GM12892 (cell line): ENCODE results near the gene TGOLN2.

Source experiments
- DNase-seq: peaks from one replicate; pipeline ENCODE4 v3.0.0; 2011; ENCODE audit not compliant: insufficient read length
- FAIRE-seq: peaks from 2 replicates; lab custom pipeline; 2011; peaks lifted over from hg19 to GRCh38; lab: Jason Lieb, UNC
- POLR2A ChIP-seq: IDR thresholded peaks from 2 replicates; pipeline ENCODE4 v1.6.1; 2011; ENCODE audit warnings: low read depth, low read length, control low read depth
- POLR2AphosphoS5 ChIP-seq: IDR thresholded peaks from 2 replicates; pipeline ENCODE4 v1.6.1; 2011; ENCODE audit warnings: low read depth, low read length, control low read depth
- TAF1 ChIP-seq: IDR thresholded peaks from 2 replicates; pipeline ENCODE4 v1.6.1; 2011; ENCODE audit warnings: low read depth, mild to moderate bottlenecking, control low read depth, low read length, borderline replicate concordance

The TGOLN2 gene

DNA sequence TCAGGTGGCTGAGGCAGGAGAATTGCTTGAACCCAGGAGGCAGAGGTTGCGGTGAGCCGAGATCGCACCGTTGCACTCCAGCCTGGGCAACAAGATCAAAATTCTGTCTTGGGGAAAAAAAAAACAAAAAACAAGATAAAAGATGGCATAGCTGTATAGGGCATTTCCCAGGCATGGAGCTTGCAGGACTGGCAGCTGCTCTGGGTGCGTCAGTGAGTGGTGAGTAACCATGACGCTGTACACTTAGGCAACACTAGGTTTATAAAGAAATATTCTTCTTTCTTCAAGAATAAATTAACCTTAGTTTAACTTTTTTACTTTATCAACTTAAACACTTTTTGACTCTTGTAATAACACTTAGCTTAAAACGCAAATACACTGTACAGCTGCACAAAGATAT, 15.4 kb downstream of the TGOLN2 start:
- DNase-seq (no peak), FAIRE-seq (no peak)
- TF ChIP-seq POLR2A (no peak), TAF1 (no peak), POLR2AphosphoS5 (no peak)

- FAIRE-seq (no peak), DNase-seq (no peak)
- TF ChIP-seq POLR2A (no peak), TAF1 (no peak), POLR2AphosphoS5 (no peak)
Measured at GRCh38 chr2:85310330-85310729, 17.5 kb downstream of the TGOLN2 start.

GRCh38 chr2:85309699-85310321, 18.0 kb downstream of the TGOLN2 start:
- no peak for TF ChIP-seq POLR2AphosphoS5
- no peak for TF ChIP-seq POLR2A
- TF ChIP-seq TAF1, result no peak
- DNase-seq, result no peak
- FAIRE-seq, result no peak

DNA sequence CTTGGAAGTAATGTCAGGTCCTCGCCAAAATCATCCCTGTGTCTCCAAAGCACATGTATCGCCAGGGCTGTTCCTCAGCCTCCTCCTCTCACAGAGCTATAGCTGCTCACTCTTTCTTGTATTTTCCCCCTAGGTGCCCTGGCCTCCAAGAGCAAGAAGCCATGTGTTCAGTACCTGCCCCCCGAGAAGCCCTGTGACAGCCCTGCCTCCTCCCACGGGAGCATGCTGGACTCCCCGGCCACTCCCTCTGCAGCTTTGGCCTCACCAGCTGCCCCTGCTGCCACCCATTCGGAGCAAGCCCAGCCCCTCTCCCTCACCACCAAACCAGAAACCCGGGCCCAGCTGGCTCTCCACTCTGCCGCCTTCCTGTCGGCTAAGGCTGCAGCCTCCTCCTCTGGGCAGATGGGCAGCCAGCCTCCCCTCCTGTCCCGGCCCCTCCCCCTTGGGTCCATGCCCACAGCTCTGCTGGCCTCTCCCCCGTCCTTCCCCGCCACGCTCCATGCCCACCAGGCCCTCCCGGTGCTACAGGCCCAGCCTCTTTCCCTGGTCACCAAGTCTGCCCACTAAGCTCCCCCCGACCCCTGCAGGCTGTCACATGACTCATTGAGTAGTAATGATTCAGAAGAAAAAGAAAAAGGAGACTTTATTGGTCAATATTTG, 18.8 kb downstream of the TGOLN2 start:
- no peak for DNase-seq
- no peak for FAIRE-seq
- TF ChIP-seq POLR2A, result no peak
- no peak for TF ChIP-seq POLR2AphosphoS5
- no peak for TF ChIP-seq TAF1

GRCh38 chr2:85308201-85308600, 19.6 kb downstream of the TGOLN2 start:
- TF ChIP-seq POLR2AphosphoS5 (no peak), POLR2A (no peak), TAF1 (no peak)
- DNase-seq, result no peak
- no peak for FAIRE-seq

DNA sequence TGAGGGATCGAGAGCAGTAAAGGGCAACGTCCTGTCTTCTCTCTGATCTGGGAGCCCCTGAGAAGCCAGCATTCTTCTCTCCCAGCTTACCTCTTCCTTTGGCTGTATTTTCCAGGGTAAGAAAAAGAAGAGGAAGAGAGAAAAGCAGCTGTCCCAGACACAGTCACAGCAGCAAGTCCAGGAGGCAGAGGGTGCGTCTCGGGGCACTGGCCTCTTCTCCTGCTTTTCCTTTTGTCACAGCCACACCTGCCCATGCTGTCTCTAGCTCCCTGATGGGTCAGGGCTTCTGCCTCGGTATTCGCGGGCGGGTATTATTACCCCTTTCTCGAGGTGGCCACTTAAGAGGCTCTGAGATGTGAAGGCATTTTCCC, 20.3 kb downstream of the TGOLN2 start:
- TF ChIP-seq POLR2A, result no peak
- no peak for DNase-seq
- no peak for FAIRE-seq

GRCh38 chr2:85303780-85304531, 23.8 kb downstream of the TGOLN2 start:
- DNase-seq (no peak), FAIRE-seq (no peak)
- TF ChIP-seq POLR2A (no peak), POLR2AphosphoS5 (no peak), TAF1 (no peak)

- TF ChIP-seq POLR2AphosphoS5, result no peak
- no peak for TF ChIP-seq TAF1
- TF ChIP-seq POLR2A, result no peak
- no peak for FAIRE-seq
- DNase-seq, result no peak
Measured at GRCh38 chr2:85302121-85302520, 25.7 kb downstream of the TGOLN2 start.

DNA sequence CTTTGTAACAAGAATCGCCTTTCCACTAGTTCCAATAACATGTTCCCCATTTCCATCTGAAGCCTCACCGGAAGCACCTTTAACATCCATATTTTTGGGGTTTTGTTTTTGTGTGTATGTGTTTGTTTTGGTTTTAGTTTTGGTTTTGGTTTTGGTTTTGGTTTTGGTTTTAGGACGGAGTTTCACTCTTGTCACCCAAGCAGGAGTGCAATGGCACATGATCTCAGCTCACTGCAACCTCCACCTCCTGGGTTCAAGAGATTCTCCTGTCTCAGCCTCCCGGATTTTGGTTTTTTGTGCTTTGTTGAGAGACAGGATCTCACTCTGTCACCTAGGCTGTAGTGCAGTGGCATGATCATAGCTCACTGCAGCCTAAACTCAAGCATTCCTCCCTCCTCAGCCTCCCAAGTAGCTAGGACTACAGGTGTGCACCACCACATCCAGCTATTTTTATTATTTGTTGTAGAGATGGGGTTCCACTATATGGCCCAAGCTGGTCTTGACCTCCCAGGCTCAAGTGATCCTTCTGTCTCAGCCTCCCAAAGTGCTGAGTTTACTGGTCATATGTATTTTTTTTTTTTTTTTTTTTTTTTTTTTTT, 36.3 kb downstream of the TGOLN2 start:
- TF ChIP-seq POLR2AphosphoS5 (no peak), POLR2A (no peak), TAF1 (no peak)
- no peak for FAIRE-seq
- no peak for DNase-seq

DNA sequence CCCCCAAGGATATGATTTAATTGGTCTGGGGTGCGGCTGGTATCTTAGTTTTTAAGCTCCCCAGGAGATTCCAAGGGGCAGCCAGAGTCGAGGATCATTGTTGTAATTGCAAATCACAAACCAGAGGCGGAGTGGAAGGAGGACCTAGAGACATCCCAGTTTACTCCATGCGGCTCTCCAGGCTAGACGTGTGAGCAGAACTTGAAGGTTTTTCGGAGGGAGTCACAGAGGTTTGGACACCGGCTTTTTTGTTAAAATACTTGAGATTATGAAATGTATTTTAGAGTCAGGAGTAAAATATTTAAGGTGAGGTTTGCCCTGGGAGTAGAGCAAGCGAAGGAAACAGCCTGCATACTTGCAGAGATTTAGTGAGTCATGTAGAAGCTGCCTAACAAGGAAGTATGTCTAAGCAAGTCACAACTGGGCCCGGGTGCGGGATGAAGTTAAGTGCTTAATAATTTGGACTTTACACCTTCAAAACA, 39.5 kb downstream of the TGOLN2 start:
- no peak for FAIRE-seq
- TF ChIP-seq TAF1, result no peak
- TF ChIP-seq POLR2A, result no peak
- TF ChIP-seq POLR2AphosphoS5, result no peak
- DNase-seq, result no peak

- FAIRE-seq (no peak), DNase-seq (no peak)
- TF ChIP-seq TAF1 (no peak), POLR2A (no peak), POLR2AphosphoS5 (no peak)
Measured at GRCh38 chr2:85287721-85288120, 40.1 kb downstream of the TGOLN2 start.

GRCh38 chr2:85286918-85287317, 40.9 kb downstream of the TGOLN2 start:
- TF ChIP-seq TAF1 (no peak), POLR2AphosphoS5 (no peak), POLR2A (no peak)
- DNase-seq, result no peak
- no peak for FAIRE-seq

DNA sequence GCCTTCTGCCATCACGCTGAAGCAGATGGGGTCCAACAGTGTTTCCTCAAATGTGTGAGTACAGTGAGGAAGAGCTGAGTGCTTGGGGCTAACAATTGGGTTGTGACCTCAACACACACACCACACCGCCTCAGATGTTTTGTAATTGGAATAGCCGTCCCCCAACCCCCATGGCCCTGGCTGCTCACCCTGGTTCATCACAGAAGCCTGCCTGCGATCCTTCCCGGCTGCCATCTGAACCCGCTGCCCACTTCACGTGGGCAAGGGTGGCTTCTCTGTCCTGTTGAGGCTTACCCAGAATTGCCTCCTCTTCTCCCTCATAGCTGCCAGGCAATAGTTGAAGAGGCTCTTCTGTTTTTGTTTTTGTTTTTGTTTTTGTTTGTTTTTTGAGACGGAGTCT, 44.1 kb downstream of the TGOLN2 start:
- TF ChIP-seq POLR2A (no peak), POLR2AphosphoS5 (no peak), TAF1 (no peak)
- FAIRE-seq, result no peak
- no peak for DNase-seq
